Endometrial microvascular endothelial cells (primary cell): ENCODE data around the gene RHOBTB1. TPM values are rescaled to one million over a fixed set of nuclear protein-coding genes. Genes with fewer than 3 reads are reported as not detected.
"Not testable (repeated sequence)": the region's sequence is repeated elsewhere in the genome, so short reads cannot be mapped to it uniquely, and the experiment has no call there.

Source experiments
- in situ Hi-C: cut with HindIII; loops from 2 replicates; pipeline ENCODE4 v1.10.0; 2017; ENCODE audit warnings: low sequenced_read_pairs, low pct_unique_long_range_greater_than_20kb; ENCODE audit errors: inconsistent ontology term
- total RNA-seq: library from RNA; depleted of rRNA; stranded (reverse); fragments of >200 nt; gene quantifications from one replicate; pipeline ENCODE4 v1.2.3, GENCODE V29; 2015; ENCODE audit errors: inconsistent ontology term

The RHOBTB1 gene
- total RNA-seq, 1 donor from 2014 or later, result 26.3 TPM

DNA sequence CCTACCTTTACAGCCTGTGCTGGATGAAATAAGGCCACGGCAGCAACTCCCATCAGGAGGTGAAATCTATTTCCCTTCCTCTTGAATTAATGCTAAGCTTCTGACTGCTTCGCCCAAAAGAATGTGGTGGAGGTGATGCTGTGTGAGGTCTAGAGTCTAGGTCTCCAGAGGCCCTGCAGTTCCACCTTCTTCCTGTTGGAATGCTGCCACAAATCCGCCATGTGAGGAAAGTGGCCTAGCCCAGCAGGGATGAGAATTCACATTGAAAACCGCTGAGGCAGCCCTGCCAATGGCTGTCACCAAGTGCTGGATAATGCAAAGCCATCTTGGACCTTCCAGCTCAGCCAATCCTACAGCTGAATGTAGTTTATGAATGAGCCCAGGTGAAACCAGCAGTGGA lies 28.0 kb downstream of the RHOBTB1 start:
- in situ Hi-C loops, result no loop called here

DNA sequence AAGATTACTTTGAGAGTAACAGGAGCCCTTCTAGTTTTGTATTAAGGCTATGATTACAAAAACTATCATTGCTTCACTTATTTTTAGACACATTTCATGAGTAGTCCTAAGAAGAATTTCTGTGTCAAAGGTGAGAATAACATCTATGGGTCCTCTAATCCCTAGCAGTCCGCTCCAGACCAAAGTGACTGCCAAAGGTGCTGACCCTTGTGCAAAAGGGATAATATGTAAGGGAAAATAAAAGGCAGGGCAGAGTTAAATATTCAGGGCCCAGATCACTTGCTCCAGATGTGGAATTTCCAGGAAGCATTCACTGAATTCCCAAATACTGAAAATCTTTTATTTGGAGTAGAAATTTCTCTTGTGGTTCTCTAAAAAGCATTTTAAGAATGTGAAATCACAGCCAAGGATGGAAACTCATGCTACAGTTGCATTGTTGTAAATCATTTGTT lies 29.3 kb downstream of the RHOBTB1 start:
- in situ Hi-C loops, result no loop called here

DNA sequence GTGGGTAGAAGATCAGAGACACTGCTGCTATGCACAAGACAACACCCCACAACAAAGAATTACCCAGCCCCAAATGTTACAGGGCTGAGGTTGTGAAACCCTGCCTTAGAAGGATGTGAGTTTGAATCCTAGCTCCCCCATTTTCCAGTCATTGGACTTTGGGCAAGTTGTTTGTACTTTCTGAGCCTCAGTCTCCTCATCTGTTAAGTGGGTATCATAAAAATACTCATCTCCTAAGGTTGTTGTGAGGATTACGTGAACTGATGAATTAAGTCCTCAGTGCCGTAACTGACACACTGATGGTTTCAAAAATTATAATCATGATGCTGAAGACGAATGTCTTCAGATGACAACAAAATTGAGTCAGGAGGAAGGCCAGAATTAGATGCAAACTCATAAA lies 30.3 kb downstream of the RHOBTB1 start:
- in situ Hi-C loops, result no loop called here

DNA sequence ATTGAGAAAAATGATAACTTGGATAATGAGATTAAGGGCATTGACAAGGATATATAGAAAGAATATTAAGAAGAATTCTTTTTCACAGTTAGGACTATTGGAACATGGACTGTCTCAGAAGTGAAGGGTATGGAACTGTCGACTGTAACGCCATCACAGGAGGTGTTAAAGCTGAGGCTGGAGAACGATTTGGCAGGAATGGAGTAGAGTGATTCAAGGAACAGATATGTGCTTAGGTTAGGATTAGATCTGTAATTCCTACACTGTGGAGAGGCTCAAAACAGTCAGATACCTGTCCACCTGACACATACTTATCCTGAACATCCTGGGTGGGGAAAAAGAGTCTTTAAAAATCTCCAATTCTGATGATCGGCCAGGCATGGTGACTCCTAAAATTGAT lies 30.9 kb downstream of the RHOBTB1 start:
- in situ Hi-C loops, result no loop called here

DNA sequence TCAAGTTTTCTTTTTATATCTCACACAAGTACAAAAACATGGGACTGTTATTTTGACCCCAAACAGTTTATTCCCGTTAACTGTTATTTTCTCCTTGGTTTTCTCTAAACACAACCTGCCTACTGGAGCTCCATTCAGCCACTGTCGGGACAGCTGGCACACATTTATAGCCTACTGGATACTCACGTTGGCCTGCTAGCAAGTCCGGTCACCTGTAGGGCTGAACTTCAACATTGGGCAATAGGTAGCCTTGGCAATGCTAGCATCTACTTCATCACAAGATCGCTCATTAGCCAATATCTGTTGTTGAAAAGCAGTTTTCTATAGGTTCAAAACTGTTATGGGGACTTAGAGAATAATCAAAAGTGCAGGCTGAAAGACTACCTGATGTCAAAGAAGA lies 32.3 kb downstream of the RHOBTB1 start:
- in situ Hi-C loops, result no loop called here

DNA sequence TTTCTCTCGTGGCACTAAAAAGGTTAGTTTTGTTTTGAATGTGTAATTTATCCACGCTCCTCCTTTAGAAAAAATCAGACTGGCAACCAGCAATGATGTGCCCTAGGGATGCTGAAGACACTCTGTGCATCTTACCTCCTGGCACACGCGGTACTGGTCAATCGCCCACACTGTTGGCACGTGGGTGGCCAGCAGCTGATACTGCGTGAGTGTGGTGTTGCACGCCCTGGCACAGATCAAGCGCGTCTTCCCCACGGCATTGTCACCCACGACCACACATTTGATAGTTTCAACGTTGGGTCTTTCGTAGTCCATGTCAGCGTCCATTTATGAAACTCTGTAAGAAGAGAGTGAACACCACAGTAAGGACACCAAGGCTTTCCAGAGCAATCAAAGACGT lies 32.8 kb downstream of the RHOBTB1 start:
- in situ Hi-C loops, result no loop called here

DNA sequence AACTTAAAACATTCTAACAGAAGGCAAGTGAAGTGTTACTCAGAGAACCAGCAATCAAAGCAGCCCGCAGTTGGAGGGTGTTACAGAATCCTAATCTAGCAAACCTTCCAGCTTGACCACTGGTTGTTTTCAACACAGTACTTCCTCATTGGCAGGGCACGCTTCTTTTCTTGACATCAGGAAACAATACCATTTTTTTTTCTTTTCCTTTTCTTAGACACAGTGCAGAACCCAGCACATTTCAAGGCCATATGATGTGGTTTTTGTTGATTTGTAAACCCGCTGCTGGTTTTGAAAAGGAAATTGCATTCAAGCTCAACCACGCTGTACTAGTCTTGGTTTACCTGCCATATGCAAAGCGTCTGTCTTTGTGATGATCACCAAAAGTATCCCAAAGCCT lies 33.4 kb downstream of the RHOBTB1 start:
- in situ Hi-C loops, result no loop called here

DNA sequence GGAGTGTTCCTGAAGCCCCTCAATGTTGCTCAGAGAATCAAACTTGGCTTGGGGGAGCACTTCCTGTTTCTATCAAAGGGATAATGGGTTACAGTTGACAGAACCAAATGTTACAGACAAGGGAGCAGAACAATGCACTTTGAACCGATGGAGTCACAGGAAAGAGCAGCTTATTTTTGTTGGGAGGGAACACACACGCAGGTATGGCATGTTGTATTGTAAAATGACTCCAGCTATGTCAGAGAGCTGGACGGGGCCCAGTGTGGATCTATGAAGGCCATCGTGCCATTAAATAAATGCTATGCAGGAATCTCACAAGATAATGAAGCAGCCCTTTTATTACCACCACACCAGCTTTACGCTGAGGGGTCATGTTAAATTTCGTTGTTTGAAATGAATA lies 35.1 kb downstream of the RHOBTB1 start:
- in situ Hi-C loops, result no loop called here

DNA sequence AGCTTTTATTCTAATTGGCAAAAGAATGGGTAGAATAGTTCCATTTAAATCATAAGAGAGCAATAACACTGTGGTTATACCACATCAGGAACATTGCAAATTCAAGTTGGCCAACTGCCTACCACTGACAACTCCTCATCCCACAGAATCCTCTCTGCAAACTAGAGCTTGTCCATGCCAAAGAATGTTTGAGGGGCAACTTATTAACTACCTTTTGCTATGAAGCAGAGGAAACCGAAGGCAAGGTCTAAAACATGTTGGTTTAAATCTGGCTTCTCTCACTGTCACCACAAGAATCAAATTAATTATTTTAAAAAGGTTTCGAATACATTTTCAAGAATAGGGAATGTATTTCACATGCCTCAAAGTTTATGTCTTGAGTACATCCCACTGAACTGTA lies 36.0 kb downstream of the RHOBTB1 start:
- in situ Hi-C loops, result no loop called here

DNA sequence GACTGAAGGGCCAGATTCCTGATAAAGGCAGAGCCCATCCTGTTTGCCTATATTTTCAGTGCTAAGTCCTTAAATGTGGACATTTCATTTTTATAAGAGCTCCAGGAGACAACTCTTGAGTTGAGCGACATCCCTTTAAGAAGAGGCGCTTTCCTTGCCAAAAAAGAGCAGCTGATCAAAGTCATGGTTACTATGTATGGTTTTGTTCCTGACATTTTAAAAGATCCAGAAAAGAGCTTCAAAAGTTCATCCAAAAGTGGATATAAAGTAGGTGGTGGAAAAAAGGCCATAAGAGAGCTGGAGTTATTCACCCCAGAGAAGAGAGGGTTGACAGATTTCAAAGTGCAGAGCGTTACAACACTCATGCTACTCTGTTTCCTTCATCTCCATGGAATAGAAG lies 36.7 kb downstream of the RHOBTB1 start:
- in situ Hi-C loops, result no loop called here

DNA sequence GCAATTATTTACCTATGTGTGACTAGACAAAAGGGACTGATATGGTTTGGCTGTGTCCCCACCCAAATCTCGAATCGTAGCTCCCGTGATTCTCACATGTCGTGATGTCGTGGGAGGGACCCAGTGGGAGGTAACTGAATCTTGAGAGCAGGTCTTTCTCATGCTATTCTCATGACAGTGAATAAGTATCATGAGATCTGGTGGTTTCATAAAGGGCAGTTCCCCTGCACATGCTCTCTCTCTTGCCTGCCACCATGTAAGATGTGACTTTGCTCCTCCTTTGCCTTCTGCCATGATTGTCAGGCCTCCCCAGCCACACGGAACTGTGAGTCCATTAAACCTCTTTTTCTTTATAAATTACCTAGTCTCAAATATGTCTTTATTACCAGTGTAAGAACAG lies 37.2 kb downstream of the RHOBTB1 start:
- in situ Hi-C loops, result not testable (repeated sequence)

DNA sequence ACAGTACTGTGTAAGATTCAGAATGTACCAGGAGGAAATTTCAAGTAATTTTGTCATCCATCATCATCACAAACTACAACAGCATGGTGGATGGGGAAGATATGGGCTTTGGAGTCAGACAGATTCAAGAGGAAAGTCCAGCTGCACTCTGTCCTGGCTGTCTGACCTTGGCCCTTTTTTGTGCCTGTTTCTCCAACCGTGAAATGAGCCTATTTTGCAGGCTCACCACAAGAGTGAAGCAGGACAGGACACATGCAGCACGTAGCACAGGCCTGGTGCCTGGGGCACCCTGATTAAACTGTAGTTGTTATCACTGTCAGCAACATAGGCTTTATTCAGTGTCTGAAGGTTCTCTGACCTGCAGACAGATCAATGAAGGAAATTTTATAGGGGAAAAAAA lies 37.6 kb downstream of the RHOBTB1 start:
- in situ Hi-C loops, result no loop called here

DNA sequence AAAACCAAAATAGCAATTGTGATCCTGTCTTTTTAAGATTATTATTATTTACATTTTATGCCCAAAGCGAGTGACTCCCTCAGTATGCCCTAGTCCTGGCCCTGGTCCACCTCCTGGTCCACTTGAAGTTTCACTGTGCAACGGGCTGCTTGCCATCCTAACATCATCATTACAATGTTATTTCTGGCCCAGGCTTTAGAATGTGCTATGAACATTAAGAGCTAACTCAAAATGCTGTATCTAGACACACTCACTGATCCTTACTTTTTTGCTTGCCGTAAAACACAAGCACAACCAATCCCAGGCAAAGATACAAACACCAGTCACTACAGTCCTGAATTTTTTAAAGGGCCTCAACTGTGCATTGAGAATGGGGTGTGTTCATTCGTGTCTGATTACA lies 38.4 kb downstream of the RHOBTB1 start:
- in situ Hi-C loops, result no loop called here

DNA sequence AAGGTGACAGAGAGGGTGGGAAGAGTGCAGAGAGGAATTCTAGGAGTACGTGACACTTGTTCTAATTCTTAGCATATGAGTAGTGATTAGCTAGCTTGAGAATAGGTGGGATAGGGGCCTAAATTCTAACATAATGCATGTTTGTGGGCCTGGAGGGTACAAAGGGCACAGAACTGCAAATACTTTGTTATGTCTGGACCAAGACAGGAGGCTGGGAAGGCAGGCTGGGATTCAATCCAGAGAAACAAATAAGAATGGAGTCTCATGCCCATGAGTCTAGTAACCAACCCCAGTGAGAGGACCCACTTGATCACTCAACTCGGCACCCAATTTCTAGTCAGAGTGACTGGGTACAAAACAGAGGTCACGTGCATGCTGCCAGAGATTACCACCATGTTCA lies 40.9 kb downstream of the RHOBTB1 start:
- in situ Hi-C loops, result no loop called here

DNA sequence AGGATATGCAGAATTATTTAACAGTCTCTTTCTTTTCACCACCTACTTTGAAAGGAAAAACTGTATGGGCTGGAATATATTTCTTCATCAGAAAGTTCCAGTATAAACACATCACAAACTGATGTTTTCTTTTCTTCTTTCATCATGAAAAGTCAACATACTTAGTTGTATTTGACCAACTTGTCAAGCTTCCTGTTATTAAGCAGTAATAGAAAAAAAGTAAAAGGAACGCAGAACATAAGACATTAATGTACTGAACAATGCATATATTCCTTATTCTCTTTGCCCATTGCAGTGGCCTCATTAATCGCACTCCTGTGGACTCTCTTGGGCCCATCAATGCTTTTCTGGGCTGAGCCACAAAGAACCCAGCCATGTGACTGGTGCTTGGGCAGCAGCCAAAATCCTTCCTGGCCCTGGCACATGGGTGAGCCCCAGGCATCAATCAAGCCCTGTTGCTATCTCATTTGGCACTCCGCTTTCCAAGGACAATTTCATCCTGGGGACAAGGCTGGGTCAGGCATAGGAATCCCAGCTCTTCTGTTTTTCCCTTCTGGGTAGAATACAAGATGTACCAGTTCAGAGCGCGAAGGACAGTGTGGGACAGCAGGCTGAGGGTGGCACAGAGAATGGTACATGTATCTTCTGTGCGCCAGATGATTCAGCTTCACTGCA lies 42.3 kb downstream of the RHOBTB1 start:
- in situ Hi-C loops, result no loop called here

DNA sequence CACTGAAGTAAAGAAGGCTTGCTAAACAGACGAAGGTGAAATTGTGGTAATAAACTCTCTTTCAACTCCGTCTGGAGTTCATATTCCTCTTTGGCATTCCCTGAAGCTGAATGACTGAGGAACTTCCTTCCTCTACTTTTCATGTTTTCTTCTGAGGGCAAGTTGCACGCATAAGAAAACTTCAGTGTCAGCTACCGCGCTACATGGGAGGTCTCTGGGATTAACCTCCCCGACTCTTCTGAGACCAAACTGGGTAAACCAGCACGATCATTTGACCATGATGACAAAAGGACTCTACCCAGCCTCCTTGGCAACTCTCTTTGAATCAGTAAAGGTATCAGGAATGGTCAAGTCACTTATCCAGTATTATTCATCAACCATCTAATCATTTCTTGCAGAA lies 44.7 kb downstream of the RHOBTB1 start:
- in situ Hi-C loops, result no loop called here

DNA sequence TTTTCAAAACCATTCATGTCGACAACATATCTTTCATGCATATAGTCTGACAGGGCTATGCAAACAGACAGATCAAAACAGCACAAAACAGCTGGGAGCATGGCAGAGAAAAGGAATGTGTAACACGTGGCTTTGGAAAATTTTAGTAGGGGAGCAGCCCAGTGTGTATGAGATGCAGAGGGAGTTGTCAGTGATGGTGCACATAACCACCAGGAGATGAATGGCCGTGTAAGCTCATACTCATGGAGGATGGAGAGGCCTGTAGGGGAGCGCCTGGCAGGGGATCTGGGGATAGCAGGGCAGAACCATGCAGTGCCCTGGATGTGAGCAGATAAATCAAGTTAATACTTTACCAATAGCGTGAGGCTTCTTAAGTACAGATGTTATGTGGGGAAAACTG lies 45.7 kb downstream of the RHOBTB1 start:
- in situ Hi-C loops, result no loop called here

DNA sequence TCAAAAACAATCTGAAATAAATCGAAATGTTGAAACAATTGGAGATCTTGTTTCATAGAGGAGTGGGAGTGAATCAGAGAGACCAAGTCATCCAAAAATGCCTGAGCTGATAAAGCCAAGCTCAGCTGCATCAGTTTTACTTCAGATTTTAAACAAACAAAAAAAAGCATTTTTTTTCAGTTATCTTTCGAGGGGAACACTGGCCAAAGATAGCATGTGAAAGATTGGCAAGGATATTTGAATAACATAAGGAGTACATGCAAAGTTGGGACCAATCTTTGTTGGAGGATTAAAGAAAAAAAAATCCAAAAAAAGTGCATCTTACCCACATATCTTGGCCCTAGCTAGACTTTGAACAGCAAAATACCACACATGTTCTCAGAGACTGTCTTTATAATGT lies 47.2 kb downstream of the RHOBTB1 start:
- in situ Hi-C loops, result no loop called here

DNA sequence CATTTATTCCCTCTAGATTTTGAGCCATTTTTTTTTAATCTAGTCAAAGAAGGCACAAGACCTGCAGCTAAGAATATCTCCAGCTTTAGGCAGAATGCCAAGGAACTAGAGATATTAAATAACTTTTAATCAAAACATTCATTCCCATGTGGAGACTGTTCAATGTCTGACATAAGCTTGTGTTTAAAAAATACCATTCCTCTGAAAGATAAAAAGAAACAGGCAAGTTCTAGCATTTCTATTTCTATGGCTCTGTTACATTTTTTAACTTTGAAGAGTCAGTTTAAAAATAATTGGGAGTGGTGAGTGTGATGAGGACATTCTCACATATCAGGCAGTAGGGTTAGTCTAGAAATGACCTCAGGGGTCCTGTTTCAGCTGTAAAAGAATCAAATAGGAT lies 48.0 kb downstream of the RHOBTB1 start:
- in situ Hi-C loops, result no loop called here

DNA sequence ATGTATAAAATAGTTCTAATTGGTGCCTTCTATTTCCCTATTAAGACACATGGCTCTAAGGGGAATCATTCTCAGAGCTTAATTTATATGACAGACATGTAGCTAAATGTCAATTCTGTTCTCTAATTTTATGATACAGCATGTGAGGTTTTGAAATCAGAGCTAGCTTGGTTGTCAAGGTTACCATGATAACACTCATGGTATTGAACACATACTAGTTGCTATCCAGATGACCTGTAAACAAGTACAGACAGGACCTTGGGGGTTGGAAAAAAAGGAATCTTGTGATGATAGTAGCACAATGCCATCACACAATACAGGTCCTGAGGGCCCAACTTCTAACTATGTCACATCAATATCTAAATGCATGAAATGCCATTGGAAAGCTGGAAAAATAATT lies 49.2 kb downstream of the RHOBTB1 start:
- in situ Hi-C loops, result no loop called here

DNA sequence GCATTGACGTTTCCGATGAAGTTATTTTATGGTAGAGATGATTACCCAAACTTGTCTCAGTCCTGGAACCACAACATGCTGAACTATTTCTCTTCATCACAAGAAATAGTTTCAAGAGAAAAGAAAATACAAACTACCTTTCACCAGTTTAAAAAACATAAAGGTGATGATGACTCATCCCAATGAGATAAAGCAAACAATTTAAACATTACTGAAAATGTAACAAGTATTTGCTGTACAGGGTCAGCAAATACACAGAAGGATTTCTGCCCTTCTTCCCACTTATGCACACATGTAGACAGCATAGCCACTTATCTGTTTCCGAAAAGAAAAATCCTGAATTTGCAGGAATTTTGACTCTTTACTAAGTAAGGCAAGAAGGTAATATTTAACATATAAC lies 50.8 kb downstream of the RHOBTB1 start:
- in situ Hi-C loops, result no loop called here
